HCT116 (cell line): Measurements from ENCODE around the gene IL22RA2. TPM values are rescaled to one million over a fixed set of nuclear protein-coding genes. Genes with fewer than 3 reads are reported as not detected.

Experiments used
- ATAC-seq: fragments of 200-7000 bp; cut with Tn5 transposase; 2 replicates; pipeline ENCODE4 v1.9.1; 2020; ENCODE audit warnings: mild to moderate bottlenecking, moderate library complexity
- BruUV-seq: library from RNA; stranded (reverse); fragments of 400-500 nt; replicated peaks from 2 replicates; lab custom pipeline; 2021; lab: Mats Ljungman, UMichigan
- CTCF ChIA-PET: fragments of 300-600 bp; sonication (Branson Sonifier 250); formaldehyde crosslinking; loops from one replicate; lab custom pipeline; 2021; ENCODE audit warnings: antibody characterized with exemption; lab: Charles Lee
- POLR2A ChIA-PET: fragments of 300-600, 350-600 bp; sonication (Branson Sonifier 250); formaldehyde crosslinking; loops from one replicate; lab custom pipeline; 2021; ENCODE audit warnings: antibody characterized with exemption; lab: Charles Lee
- RAD21 ChIA-PET, 2 experiments: fragments of 300-600 bp; sonication (Branson Sonifier 250); formaldehyde crosslinking; loops; one replicate each; lab custom pipeline; 2023; ENCODE audit warnings: low total read pairs in 2 of 2; ENCODE audit not compliant: uncharacterized antibody in 2 of 2, unreplicated experiment in 2 of 2, low non-redundant PET in 1 of 2; lab: Charles Lee
- DNase-seq: peaks from one replicate; pipeline ENCODE4 v3.0.0-alpha.2; 2010; ENCODE audit warnings: low read depth, low spot score
- H2AFZ ChIP-seq: fragments of 200-600 bp; shearing (Covaris generic), sonication (generic); 2 replicates; pipeline ENCODE4 v1.6.1; 2017; ENCODE audit warnings: low read depth, mixed run types, mixed read lengths, antibody characterized with exemption, low read length; ENCODE audit not compliant: poor library complexity, severe bottlenecking
- H3K27ac ChIP-seq: 2 replicates; pipeline ENCODE4 v1.5.1; 2012; ENCODE audit warnings: low read depth, low read length
- H3K27me3 ChIP-seq: fragments of 200-600 bp; sonication (generic); 2 replicates; pipeline ENCODE4 v1.6.1; 2016; ENCODE audit warnings: mixed run types, low read length, mixed read lengths; ENCODE audit not compliant: insufficient read depth
- H3K36me3 ChIP-seq, 2 experiments: fragments of 200-500 bp in 1 of 2; fragments of 200-600 bp in 1 of 2; sonication (Bioruptor generic) in 1 of 2; sonication (generic) in 1 of 2; 2 replicates each; pipeline versions ENCODE4 v1.5.1 to v1.6.1; 2014 to 2016; ENCODE audit warnings: low read length in 2 of 2, inconsistent platforms in 1 of 2, mixed read lengths in 1 of 2, mixed run types in 1 of 2; ENCODE audit not compliant: insufficient read depth in 2 of 2, control insufficient read depth in 1 of 2
- H3K4me1 ChIP-seq, 2 experiments: fragments of 200-600 bp in 1 of 2; sonication (generic) in 1 of 2; 2 replicates each; pipeline versions ENCODE4 v1.5.1 to v1.6.1; 2012 to 2017; ENCODE audit warnings: low read length in 2 of 2, inconsistent platforms in 1 of 2, mild to moderate bottlenecking in 1 of 2, mixed read lengths in 1 of 2, mixed run types in 1 of 2, moderate library complexity in 1 of 2; ENCODE audit not compliant: insufficient read depth in 2 of 2, control insufficient read depth in 1 of 2
- H3K4me2 ChIP-seq: fragments of 200-600 bp; sonication (generic); 2 replicates; pipeline ENCODE4 v1.6.1; 2017; ENCODE audit warnings: mixed run types, low read length, mixed read lengths
- H3K4me3 ChIP-seq, 2 experiments: fragments of 200-600 bp in 1 of 2; sonication (generic) in 1 of 2; replicated peaks in 1 of 2; 2 replicates each; pipeline ENCODE4 v1.5.1; 2011 to 2016; ENCODE audit warnings: low read length in 2 of 2, control low read depth in 1 of 2, low read depth in 1 of 2, mild to moderate bottlenecking in 1 of 2, mixed read lengths in 1 of 2, mixed run types in 1 of 2
- H3K79me2 ChIP-seq: fragments of 200-600 bp; sonication (generic); 2 replicates; pipeline ENCODE4 v1.6.1; 2017; ENCODE audit warnings: mild to moderate bottlenecking, mixed run types, low read length, moderate library complexity, mixed read lengths; ENCODE audit not compliant: insufficient read depth
- H3K9ac ChIP-seq: fragments of 200-600 bp; sonication (generic); 2 replicates; pipeline ENCODE4 v1.6.1; 2016; ENCODE audit warnings: low read length, mixed read lengths
- H3K9me2 ChIP-seq: fragments of 200-600 bp; sonication (generic), shearing (Covaris generic); 2 replicates; pipeline ENCODE4 v1.6.1; 2017; ENCODE audit warnings: mixed run types, mild to moderate bottlenecking, moderate library complexity; ENCODE audit not compliant: insufficient read depth
- H3K9me3 ChIP-seq, 2 experiments: fragments of 200-500 bp in 1 of 2; fragments of 200-600 bp in 1 of 2; sonication (Bioruptor generic) in 1 of 2; sonication (generic) in 1 of 2; 2 replicates each; pipeline ENCODE4 v1.6.1; 2014 to 2017; ENCODE audit warnings: low read length in 2 of 2, mixed read lengths in 2 of 2, inconsistent platforms in 1 of 2, low read depth in 1 of 2, mild to moderate bottlenecking in 1 of 2, mixed run types in 1 of 2, moderate library complexity in 1 of 2; ENCODE audit not compliant: control insufficient read depth in 1 of 2, insufficient read depth in 1 of 2
- H4K20me1 ChIP-seq: fragments of 200-600 bp; sonication (generic), shearing (Covaris generic); 2 replicates; pipeline ENCODE4 v1.6.1; 2017; ENCODE audit warnings: mixed run types, mild to moderate bottlenecking, moderate library complexity; ENCODE audit not compliant: insufficient read depth
- ATF3 ChIP-seq: IDR thresholded peaks from 2 replicates; pipeline ENCODE4 v1.6.1; 2012
- CBX3 ChIP-seq: IDR thresholded peaks from 2 replicates; pipeline ENCODE4 v1.6.1; 2012; ENCODE audit warnings: low read depth
- CTCF ChIP-seq, 3 experiments: fragments of 200-600 bp in 1 of 3; sonication (generic) in 1 of 3; IDR thresholded peaks in 2 of 3; conservative IDR thresholded peaks in 1 of 3; 2 replicates each; pipeline ENCODE4 v1.5.1; 2012 to 2017; ENCODE audit warnings: low read depth in 2 of 3, low read length in 2 of 3, antibody characterized with exemption in 1 of 3, borderline replicate concordance in 1 of 3, control low read depth in 1 of 3, mild to moderate bottlenecking in 1 of 3, mixed read lengths in 1 of 3, mixed run types in 1 of 3, moderate library complexity in 1 of 3; ENCODE audit not compliant: insufficient read depth in 1 of 3
- EGR1 ChIP-seq: IDR thresholded peaks from 2 replicates; pipeline ENCODE4 v1.6.1; 2012; ENCODE audit warnings: low read depth
- ELF1 ChIP-seq: IDR thresholded peaks from 2 replicates; pipeline ENCODE4 v1.6.1; 2012; ENCODE audit warnings: low read depth, borderline replicate concordance
- EZH2 ChIP-seq: fragments of 200-600 bp; sonication (generic); IDR thresholded peaks from 2 replicates; pipeline ENCODE4 v1.6.1; 2017; ENCODE audit warnings: antibody characterized with exemption, mixed run types
- JUND ChIP-seq: IDR thresholded peaks from 2 replicates; pipeline ENCODE4 v1.6.1; 2012
- POLR2A ChIP-seq: IDR thresholded peaks from 2 replicates; pipeline ENCODE4 v1.7.0; 2011; ENCODE audit warnings: borderline replicate concordance; ENCODE audit not compliant: insufficient read depth, insufficient read length; ENCODE audit errors: extremely low read depth
- SIN3A ChIP-seq: IDR thresholded peaks from 2 replicates; pipeline ENCODE4 v1.6.1; 2012; ENCODE audit warnings: low read depth
- ZBTB33 ChIP-seq: IDR thresholded peaks from 2 replicates; pipeline ENCODE4 v1.6.1; 2011; ENCODE audit warnings: mild to moderate bottlenecking, low read length, moderate library complexity; ENCODE audit not compliant: insufficient replicate concordance; ENCODE audit errors: extremely low read depth
- intact Hi-C: fragments of 100-400 bp; cut with micrococcal nuclease; formaldehyde crosslinking; loops from 2 replicates; pipeline ENCODE4 v1.10.0; 2022
- total RNA-seq: library from RNA; stranded (reverse); gene quantifications from one replicate; pipeline ENCODE4 v1.2.1, GENCODE V29; 2021; ENCODE audit not compliant: unreplicated experiment

IL22RA2 gene
- total RNA-seq, 1 experiment from 2014 or later, result not detected

- TF ChIP-seq CTCF (IDR thresholded peaks at IDR 0.05 in 2 of 3, conservative IDR thresholded peaks at IDR 0.05 in 1 of 3; ENCODE audit: borderline replicate concordance in 1 of 3, insufficient read depth in 1 of 3, low read depth in 2 of 3, low read length in 2 of 3), result no peak
- TF ChIP-seq SIN3A, result no peak
- no peak for TF ChIP-seq EZH2
- TF ChIP-seq ATF3, result no peak
- no peak for TF ChIP-seq ELF1
- no peak for TF ChIP-seq CBX3
- no peak for TF ChIP-seq ZBTB33
Observed at GRCh38 chr6:137211910-137212309, 38.5 kb upstream of the IL22RA2 start (continued).

GRCh38 chr6:137210903-137211302, 37.5 kb upstream of the IL22RA2 start:
- no peak for TF ChIP-seq POLR2A
- no peak for TF ChIP-seq JUND
- no peak for TF ChIP-seq EGR1
- RAD21 ChIA-PET, result no interaction called here
- Histone ChIP-seq H3K27ac (no peak overlapping the region), H3K79me2 (peaks cover 66% of the 10 kb centered on the region), H3K4me2 (no peak overlapping the region), H3K27me3 (no peaks in the 10 kb centered on the region), H3K9me3 (no peaks in the 10 kb centered on the region), H2AFZ (no peak overlapping the region), H3K9me2 (no peaks in the 10 kb centered on the region), H3K4me3 (no peak overlapping the region), H3K36me3 (peaks cover 0 to 3% of the 10 kb centered on the region in 2 experiments; a peak in 1 of 4 replicates), H4K20me1 (no peaks in the 10 kb centered on the region), H3K9ac (no peak overlapping the region), H3K4me1 (no peaks in the 10 kb centered on the region)
- no peak for ATAC-seq
- CTCF ChIA-PET, result no interaction called here
- DNase-seq, result no peak
- no TSS peak for BruUV-seq
- intact Hi-C loops, result no loop called here
- POLR2A ChIA-PET, result no interaction called here
